ENCODE results near the gene PTMS. TPM values are rescaled to one million over a fixed set of nuclear protein-coding genes. Genes with fewer than 3 reads are reported as not detected.

The PTMS gene
- total RNA-seq (10 to 100 TPM; 53.4 to 64.3 TPM), polyA plus RNA-seq (ENCODE audit: insufficient read depth, low read depth, low replicate concordance) (185 TPM)
- long read RNA-seq, donor 1, transcript PTMS-207 (5 exons, 1,150 nt), result major isoform, 112 of 208 reads
- long read RNA-seq, donor 1, partial matches to known transcripts, result 81 of 208 reads
- long read RNA-seq, donor 1, other reads (novel, unspliced or antisense), result 13 of 208 reads
- long read RNA-seq, donor 2, transcript PTMS-207 (5 exons, 1,150 nt), result major isoform, 87 of 197 reads
- long read RNA-seq, donor 2, partial matches to known transcripts, result 95 of 197 reads
- long read RNA-seq, donor 2, other reads (novel, unspliced or antisense), result 12 of 197 reads

GRCh38 chr12:6765634-6766581, at the start of gene PTMS:
PTMS (plus strand) TSS chr12:6766363; CDS start chr12:6766706, 343 bp downstream.
- Histone ChIP-seq H3K4me1 (peaks cover 41% of the 10 kb centered on the region), H3K36me3 (ENCODE audit: low read depth, missing control alignments) (no peaks in the 10 kb centered on the region), H3K27ac (peak within 1 kb of the TSS; percentile 87 to 96), H3K27me3 (no peaks in the 10 kb centered on the region), H3K4me3 (peak within 1 kb of the TSS; percentile 72 to 93), H3K9me3 (no peaks in the 10 kb centered on the region)
- DNase-seq, result peak; percentile 69
- TF ChIP-seq POLR2A (IDR thresholded peaks at IDR 0.05), result no peak
- no peak for TF ChIP-seq CTCF (IDR thresholded peaks at IDR 0.05)
- intact Hi-C loops (cut with DNase I; ENCODE audit: low total_unique reads), result no loop called here
- WGBS, 2 donors, result 1% methylated on average over 37 to 53 of the region's 63 CpGs

- intact Hi-C loops (cut with DNase I; ENCODE audit: low total_unique reads), result no loop called here
- no peak for DNase-seq
- WGBS, 2 donors, result 74 to 80% methylated on average over 10 of the region's 10 CpGs
- no peaks in the 10 kb centered on the region for H3K4me1 ChIP-seq
- H3K9me3 ChIP-seq, result no peaks in the 10 kb centered on the region
- H3K27ac ChIP-seq, result no peak overlapping the region
- no peaks in the 10 kb centered on the region for H3K36me3 ChIP-seq (ENCODE audit: low read depth, missing control alignments)
- no peaks in the 10 kb centered on the region for H3K27me3 ChIP-seq
- no peak overlapping the region for H3K4me3 ChIP-seq
- TF ChIP-seq CTCF (IDR thresholded peaks at IDR 0.05) (no peak), POLR2A (IDR thresholded peaks at IDR 0.05) (no peak)
Observed at GRCh38 chr12:6716874-6717437, 49.2 kb upstream of the PTMS start.

GRCh38 chr12:6722863-6723262, 43.3 kb upstream of the PTMS start:
- 62 to 69% methylated on average over 3 of the region's 3 CpGs for WGBS, 2 donors
- no peak for TF ChIP-seq POLR2A (IDR thresholded peaks at IDR 0.05)
- TF ChIP-seq CTCF (IDR thresholded peaks at IDR 0.05), result no peak

GRCh38 chr12:6723607-6724408, 42.4 kb upstream of the PTMS start, which contains the start of gene COPS7A:
COPS7A (plus strand) TSS chr12:6724046; CDS start chr12:6724657, 611 bp downstream.
- Histone ChIP-seq H3K36me3 (ENCODE audit: low read depth, missing control alignments) (no peaks in the 10 kb centered on the region), H3K9me3 (no peaks in the 10 kb centered on the region), H3K27me3 (no peaks in the 10 kb centered on the region), H3K4me3 (peak within 1 kb of the TSS; percentile 57 to 78), H3K4me1 (peaks cover 5% of the 10 kb centered on the region), H3K27ac (peak within 1 kb of the TSS; percentile 78 to 81)
- 0% methylated on average over 31 to 49 of the region's 49 CpGs for WGBS, 2 donors
- TF ChIP-seq CTCF (IDR thresholded peaks at IDR 0.05) (peak in 1 of 3 experiments; percentile 11), POLR2A (IDR thresholded peaks at IDR 0.05) (no peak)
- DNase-seq, result peak; percentile 99
- intact Hi-C loops (cut with DNase I; ENCODE audit: low total_unique reads), result loop anchor here (5.0 kb wide), 1 partner anchor 37 kb away; the partner anchor contains the start of gene ZNF384

More at GRCh38 chr12:6722863-6723262, 43.3 kb upstream of the PTMS start:
- Histone ChIP-seq H3K27me3 (no peaks in the 10 kb centered on the region), H3K27ac (no peak overlapping the region), H3K4me1 (peaks cover 5% of the 10 kb centered on the region), H3K9me3 (no peaks in the 10 kb centered on the region), H3K36me3 (ENCODE audit: low read depth, missing control alignments) (no peaks in the 10 kb centered on the region), H3K4me3 (no peak overlapping the region)
- intact Hi-C loops (cut with DNase I; ENCODE audit: low total_unique reads), result loop anchor here (5.0 kb wide), 1 partner anchor 36 kb away; the partner anchor contains the start of gene ZNF384
- no peak for DNase-seq

Data from testis (tissue), 5 donors.